Activated CD4-positive, alpha-beta T cell treated with anti-CD3 and anti-CD28 coated beads, Interleukin-2, amount 50 U/mL, for 24 hours (primary cell): ENCODE measurements around the gene HEXIM1.
A peak's percentile ranks its signal among the peaks of the same experiment; 100 is the strongest.

ENCODE experiments used
- DNase-seq, 2 donors: peaks; one replicate each; pipeline ENCODE4 v3.0.0-alpha.2; 2020; ENCODE audit warnings: low read depth in 1 of 2, low spot score in 1 of 2

The HEXIM1 gene, protein sequence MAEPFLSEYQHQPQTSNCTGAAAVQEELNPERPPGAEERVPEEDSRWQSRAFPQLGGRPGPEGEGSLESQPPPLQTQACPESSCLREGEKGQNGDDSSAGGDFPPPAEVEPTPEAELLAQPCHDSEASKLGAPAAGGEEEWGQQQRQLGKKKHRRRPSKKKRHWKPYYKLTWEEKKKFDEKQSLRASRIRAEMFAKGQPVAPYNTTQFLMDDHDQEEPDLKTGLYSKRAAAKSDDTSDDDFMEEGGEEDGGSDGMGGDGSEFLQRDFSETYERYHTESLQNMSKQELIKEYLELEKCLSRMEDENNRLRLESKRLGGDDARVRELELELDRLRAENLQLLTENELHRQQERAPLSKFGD

DNA sequence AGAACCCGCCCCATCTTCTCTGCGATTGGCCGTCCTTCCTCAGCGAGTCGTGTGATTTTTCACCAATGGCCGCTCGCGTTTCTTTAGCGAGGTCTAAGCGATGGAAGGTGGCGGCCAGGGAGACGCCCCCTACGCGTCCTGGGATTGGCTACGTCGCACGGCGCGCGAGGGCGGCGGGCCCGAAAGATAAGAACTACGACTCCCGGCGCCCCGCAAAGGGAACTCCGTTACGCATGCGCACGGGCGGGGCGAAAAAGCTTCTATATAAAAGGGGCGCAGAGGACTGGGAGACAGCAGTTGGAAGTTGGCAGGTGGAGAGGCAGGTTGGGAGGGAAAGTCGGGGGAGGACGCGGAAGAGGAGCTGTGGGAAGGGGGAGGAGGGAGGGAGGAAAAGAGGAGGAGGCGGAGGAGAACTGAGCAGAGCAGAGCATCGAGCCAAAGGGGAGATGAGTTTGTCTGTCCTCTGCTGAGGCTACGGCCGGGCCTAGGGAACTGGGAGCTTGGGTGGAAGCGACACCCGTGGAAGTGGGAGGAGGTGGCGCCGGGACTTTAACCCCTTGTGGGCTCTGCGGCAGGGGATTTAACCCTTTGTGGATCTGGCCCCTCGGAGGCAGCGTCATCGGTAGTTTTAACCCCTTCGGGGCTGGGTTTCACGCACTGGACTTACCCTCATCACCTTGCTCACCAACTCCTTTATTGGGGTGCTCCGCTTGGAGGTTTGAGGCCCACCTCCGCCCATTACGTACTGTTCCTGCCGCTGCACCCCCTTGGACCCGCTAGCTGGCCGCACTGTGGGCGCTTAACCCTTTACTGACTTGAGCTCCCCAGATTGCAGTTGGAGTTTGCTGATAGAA is at the start of gene HEXIM1:
HEXIM1 (plus strand) TSS at position 293 of the 854 bp plus-strand sequence. CDS start 716 bp downstream, outside the sequence.
- peak; percentile 99 for DNase-seq

DNA sequence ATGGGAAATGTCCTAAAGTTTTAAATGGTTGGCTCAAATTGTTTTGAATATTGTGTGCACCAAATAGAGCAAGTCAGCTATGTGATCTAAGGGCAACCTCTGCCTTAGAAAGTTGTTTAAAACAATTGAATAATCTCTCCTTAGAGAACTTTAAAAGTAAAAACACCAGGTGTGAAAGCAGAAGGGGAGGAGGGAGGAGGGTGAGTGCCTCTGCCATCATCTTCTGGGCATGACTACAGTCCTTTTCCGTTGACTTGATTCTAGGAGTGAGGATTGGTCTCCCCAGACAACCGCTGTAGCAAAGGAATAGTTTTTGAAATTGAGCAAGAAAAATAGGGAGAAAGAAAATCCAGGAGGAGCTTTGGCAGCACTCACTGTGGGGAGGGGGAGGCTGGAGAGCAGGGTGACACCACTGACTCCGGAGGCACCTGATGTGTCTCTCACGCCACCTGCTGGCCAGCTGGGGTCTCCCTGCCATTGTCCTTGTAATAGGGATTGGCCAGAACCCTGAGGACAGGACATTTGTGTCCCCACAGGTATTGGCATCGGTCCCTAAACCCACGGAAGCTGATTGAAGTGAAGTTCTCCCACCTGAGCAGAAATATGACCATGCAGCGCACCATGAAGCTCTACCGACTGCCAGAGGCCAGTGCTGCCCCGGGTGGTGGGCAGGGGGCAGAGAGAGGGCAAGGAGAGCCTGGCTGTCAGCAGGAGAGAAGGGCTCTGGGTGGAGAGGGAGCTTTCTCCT is 49.2 kb upstream of the HEXIM1 start:
- DNase-seq = peak; percentile 37 to 55

DNA sequence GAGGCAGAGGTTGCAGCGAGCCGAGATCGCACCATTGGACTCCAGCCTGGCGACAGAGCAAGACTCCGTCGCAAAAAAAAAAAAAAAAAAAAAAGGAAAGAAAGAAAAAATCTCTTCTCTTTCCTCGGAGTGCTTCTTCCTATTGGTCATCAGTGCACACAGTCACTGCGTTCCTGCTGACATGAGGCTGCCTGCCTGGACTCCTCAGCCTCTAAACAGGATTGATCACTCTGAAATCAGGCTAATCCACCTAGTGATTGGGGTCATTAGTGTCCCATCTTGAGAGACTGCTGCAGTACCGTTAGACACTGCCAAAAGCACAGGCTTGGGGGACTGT is 46.8 kb upstream of the HEXIM1 start:
- no peak for DNase-seq

DNA sequence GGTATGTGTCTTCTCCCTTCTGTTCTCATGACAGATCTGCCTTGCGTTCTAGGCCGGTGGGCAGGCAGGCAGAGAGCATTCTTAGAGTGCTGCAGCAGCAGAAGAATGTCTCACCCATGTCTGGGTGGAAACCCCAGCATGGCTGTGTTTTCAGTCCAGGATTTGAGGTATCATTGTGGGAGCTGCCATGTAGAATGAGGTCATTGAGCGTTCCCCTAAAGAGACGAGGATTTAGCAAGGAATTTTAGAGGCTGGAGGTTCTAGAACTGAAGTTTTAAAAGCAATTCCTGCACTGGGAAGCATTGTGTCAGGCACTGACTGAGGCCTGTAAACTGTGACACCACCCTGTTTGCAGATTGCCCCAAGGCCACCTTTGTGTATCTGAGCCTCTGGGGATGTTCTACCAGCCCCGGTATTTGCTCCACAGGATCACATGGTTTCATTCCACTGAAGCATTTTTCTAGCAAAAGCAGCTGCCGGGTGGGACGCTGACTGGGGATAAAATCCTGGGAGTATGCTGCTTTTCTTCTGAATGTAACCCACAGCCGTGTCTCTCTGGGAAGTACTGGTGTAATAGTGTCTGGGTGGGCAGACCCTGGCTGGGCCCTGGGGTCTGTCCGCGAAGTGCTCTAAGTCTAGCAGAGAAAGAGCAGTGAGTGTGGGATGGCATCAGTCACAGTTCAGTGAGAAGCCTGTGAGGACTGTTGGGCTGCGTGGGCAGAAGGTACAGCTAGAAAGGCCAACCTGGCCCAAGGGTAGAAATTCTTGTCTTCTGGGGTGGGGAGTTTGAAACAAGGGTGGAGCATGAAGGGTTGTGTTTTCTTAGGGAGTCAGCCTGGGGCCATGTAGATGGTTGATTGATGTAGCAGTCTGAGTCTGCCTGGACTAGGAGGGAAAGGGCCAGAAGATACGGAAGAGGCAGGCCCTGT is 46.1 kb upstream of the HEXIM1 start:
- DNase-seq = no peak

DNA sequence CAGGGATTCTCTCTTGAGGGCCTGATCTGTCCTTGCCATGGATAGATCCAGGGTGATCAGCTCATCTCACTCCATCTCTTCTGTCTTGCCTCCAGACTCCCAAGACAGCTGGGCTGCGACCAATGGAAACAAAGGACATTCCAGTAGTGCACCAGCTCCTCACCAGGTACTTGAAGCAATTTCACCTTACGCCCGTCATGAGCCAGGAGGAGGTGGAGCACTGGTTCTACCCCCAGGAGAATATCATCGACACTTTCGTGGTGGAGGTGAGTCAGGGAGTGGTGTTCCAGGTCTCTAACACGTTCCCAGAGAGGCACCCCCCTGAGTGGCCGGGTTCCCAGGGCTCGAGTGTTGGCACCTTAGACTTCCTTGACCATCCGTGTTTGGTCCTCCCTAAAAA is 45.4 kb upstream of the HEXIM1 start:
- no peak for DNase-seq

DNA sequence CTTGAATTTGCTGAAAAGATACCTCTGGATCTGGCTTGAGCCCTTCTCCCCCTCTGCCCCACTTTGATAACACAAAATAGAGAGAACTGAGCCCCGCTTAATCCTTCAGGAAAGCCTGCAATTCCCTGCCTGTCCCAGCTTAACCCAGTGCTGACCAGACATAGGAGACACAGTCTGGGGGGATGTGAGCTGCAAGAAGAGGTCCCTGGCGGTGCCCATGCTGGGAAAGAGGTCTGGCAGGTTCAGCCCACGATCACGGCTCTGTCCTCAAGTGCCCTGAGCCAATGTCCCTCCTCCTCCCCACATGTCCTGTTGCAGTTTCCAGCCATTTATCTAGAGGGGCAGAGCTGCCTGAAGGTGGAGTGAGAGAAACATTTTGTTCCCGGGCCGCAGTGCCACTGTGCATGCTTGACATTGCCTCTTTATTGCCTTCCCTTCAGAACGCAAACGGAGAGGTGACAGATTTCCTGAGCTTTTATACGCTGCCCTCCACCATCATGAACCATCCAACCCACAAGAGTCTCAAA is 44.9 kb upstream of the HEXIM1 start:
- no peak for DNase-seq

DNA sequence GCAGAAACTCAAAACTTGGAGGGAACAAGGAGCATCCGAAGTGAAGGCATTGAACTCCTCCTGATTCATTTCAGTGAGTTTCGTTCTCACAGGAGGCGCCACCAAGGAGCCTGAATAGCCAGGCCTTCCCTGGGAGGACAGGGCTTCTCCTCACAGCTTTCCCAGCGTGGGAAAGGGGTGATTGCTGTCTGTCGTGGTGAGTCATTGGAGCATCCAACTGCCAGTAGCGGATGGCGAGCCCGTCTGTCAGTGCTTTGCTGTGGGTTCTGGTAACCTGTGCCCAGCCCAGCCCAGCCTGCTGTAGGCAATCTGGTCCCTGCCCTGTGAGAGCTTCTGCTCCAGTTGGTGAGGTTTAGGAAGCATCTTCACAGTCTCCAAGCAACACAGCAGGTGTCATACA is 44.2 kb upstream of the HEXIM1 start:
- no peak for DNase-seq

DNA sequence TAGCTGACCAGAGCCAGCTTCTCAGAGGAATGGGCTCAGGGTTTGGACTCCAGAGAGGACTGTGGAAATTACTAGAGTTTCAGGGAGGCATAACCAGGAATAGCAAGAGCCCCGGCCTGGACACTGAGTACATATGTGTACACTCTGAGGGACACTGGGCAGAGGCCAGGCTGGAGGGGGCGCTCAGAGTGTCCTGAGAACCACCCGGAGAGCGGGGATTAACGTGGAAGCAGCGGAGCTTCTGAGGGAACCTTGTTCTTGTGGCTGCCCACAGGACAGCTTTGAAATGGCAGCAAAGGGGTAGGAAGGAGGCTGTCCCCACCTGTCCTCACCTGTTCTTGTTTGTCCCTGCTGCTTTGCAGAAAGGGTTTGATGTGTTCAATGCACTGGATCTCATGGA is 43.8 kb upstream of the HEXIM1 start:
- DNase-seq = no peak

DNA sequence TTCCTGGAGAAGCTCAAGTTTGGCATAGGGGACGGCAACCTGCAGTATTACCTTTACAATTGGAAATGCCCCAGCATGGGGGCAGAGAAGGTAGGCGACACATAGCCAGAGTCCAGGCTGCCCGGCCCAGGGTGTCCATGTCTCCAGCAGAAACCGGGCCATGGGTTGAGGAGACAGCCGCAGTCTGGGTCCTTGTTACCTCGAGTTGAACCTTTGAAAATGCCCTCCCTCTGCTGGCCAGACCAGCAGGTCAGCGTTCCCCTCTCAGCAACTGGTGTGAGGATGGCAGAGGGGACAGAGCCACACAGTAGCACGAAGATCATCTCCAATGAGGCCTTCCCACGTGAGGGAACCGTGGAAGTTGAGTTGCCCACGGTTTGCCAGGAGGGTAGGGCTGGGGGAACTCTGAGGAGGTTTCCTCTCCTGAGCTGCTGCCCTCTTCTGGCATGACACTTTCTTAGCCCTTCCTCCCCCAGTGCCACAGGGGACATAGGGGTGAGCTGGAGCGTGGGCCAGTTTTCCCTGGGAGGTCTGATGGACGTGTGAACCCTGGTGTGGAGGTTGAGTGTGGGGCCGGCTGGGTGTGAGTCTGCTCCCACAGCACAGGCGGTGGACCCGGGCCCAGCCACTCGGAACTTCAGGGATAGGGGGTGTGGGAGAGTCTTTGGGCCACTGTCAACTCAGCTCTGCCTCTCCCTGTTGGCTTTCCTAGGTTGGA is 43.2 kb upstream of the HEXIM1 start:
- no peak for DNase-seq

DNA sequence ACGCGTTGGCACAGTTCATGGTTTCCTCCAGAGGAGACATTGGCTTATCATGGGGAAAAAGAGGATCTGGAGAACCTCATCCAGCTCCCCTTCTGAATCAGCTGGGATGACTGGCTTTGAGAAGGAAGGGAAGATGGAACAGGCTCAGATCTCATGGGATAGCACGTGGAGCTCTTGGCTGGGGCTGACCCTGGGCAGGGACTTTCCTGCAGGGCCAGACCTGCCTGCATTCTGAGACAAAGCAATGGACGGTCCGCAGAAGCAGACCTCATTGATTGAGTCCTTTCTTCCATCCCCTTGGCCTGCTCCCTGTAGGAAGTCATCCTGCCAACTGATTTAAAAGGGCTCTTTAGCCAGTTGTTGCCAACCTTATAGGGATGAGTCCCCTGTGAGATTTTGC is 42.2 kb upstream of the HEXIM1 start:
- no peak for DNase-seq

DNA sequence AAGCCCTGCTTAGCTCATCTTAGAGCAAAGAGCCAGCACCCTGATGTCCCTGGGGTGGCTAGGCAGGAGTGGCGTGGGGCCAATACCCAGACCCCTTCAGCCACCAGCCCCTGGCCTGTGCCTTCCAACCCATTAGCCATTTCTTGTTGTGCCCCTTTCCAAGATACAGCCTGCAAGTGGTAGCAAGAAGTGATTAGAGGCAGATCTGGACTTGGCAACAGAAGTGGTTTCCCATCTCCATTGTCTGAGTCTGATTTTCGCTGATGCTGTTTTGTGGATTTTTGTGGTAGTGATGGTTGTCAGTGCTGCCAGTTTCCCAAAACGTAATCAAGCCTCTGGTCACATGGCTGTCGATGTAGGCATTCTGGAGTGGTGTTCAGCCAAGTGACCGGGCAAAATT is 41.7 kb upstream of the HEXIM1 start:
- DNase-seq = no peak

DNA sequence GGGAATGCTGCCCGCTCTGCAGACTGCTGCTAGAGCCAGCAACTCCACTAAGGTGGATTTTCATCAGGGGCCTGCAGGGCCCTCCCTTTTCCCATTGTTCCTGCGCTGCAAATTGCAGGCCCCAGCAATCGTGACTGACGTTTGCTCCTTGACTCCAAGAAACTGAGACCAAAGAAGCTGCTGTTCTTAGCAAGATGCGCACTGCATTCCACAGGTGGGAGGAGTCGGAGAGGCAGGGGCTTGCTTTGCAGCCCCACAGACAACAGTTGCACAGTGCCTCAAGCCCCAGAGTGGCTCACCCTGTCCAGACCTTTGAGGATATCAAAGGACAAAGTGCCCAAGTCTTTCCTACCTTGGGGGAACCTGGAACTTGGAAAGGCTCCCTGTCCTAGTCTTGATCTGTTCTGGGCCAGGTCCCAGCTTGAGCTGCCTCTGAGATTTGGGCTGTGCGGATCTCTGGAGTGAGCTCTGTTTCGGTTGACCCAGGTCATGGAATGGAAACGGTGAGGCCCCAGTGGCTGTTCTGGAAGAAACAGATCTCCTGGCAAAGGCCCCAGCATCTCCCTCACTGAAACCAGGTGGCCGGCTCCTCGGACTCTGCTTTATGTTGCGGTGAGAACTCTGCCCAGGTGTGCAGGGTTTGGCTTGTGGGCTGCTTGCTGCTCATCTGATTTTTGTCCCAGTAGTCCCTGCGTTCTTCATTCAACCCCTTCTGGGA is 40.8 kb upstream of the HEXIM1 start:
- no peak for DNase-seq

DNA sequence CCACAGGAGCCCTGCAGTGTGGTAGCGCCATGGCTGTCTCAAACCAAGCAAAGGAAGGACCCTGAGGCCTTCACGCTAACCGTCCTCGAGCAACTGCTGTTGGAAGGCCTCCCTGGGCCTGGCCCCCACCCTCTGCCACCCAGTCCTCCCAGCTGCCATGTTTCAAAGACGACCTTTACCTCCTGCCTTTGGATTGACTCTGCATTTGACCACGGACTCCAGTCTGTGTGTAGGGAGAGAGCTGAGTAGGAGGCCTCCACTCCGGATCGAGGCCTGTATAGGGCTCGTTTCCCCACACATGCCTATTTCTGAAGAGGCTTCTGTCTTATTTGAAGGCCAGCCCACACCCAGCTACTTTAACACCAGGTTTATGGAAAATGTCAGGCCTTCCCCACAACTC is 40.2 kb upstream of the HEXIM1 start:
- no peak for DNase-seq

DNA sequence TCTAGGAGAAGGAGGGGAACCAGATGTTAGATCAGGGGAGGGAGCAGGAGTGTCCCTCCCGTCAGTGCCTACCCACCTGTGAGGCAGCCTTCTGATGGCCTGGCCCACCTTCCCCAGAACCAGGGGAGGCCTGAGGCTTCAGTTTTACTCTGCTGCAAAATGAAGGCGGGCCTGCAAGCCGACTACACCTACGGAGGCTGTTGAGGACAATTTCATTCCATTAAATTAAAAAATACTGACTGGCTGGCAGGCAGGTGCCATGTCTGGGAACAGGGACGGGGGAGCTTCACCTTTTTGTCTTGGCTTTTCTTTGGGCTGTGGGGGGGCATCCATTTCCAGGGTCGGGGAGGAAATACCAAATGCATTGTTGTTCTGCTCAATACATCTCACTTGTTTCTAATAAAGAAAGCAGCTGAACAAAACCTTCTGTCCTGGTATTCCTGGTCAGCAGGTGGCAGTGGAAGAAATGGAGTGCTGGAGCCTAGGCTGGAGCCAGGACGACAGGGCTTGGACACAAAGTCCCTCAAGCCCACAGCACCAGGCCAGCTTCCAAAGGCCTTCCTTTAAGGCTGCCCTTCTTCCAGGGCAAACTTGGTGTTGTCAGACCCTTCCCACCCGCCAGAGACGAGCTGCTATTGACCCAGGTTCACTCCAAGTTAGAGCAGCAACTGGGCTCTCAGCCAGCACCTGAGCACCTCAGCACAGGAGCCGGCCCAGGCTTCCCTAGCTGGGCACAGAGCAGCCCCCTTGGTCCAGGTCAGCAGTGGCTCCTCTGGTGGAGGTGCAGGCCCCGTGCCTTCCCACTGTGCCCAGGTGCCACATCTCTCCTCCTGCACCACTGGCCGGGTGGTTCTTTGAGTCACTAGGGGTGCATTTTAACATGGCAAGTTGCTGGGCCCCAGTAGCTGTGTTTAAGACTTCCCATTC is 39.4 kb upstream of the HEXIM1 start:
- DNase-seq = no peak

DNA sequence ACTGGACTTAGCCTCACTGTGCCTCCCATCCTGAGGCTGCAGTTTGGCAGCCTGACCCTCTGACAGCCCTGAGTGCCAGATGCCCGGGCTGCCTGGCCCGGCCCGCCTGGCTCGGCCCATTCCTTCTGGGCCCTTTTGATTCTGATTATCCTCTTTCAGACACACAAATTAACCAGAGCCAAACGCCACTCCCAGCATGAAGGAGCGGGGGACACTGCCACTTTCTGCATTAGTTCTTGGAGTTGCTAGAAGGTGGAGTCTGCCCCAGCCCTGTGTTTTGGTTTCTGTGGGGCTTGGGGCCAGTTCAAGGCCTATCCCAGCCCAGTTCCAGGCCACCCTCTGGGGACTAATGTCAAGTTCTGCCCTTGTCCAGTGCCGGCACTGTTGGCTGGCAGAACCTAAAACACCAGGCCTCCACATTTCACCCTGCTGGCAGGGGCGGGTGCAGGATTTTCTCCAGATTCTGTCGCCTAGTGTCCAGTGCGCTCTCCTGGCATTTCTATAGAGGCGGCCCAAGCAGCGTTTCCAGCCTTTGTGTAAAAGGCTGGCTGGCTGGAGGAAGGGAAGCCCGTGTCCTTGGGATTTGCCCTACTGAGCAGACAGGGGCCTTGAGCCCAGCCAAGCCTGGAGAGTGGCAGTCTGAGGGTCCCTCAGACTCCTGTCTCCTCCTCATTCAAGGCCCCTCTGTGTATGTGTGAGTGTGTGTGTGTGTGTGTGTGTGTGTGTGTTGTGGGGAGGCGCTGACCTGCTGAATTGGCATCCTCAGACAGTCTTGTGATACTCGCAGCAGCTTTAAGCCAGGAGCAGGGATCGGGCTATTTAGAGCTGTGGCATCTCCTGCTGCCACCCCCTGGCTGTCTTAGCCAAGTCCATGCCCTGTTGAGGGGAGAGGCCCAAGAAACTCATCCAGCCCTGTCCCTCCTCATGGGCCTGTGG is 37.3 kb upstream of the HEXIM1 start:
- DNase-seq = no peak

DNA sequence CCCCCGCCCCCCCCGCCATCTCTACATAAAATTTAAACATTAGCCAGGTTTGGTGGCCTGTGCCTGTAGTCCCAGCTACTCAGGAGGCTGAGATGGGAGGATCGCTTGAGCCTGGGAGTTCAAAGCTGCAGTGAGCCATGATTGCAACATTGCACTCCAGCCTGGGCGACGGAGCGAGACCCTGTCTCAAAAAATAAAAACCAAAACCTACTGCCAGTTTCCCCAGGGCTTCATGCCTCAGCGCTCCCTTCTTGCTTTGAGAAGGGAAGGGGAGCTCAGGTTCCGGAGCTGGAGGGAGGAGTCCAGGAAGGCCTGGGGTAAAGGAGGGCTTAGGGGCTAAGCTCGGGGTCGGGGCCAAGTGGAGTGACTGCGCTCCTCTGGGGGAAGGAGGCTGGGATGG is 36.4 kb upstream of the HEXIM1 start:
- DNase-seq = no peak
